Stromal cell of bone marrow (primary cell): ENCODE results near the gene AARSD1.
"Not testable (repeated sequence)": the region's sequence is repeated elsewhere in the genome, so short reads cannot be mapped to it uniquely, and the experiment has no call there.

Experiments
- DNase-seq: peaks from one replicate; pipeline ENCODE4 v3.0.0-alpha.2; 2012; ENCODE audit warnings: low read depth

Gene AARSD1

GRCh38 chr17:42964161-42964932, at the start of gene AARSD1:
Gene AARSD1 (minus strand): TSS chr17:42964454. CDS start chr17:42964440, 14 bp downstream.
- DNase-seq = peak; percentile 84

GRCh38 chr17:43013296-43013695, 49.0 kb upstream of the AARSD1 start:
- no peak for DNase-seq

GRCh38 chr17:43011728-43012472, 47.6 kb upstream of the AARSD1 start:
- no peak for DNase-seq

GRCh38 chr17:43010667-43011308, 46.5 kb upstream of the AARSD1 start:
- no peak for DNase-seq

- peak; percentile 79 for DNase-seq
Measured at GRCh38 chr17:43006639-43007551, 42.6 kb upstream of the AARSD1 start, which contains the start of gene IFI35. Gene IFI35 (plus strand): TSS chr17:43006784. CDS start chr17:43006948, 164 bp downstream.

- DNase-seq = no peak
Measured at GRCh38 chr17:43003542-43004172, 39.4 kb upstream of the AARSD1 start.

- DNase-seq = not testable (repeated sequence)
Measured at GRCh38 chr17:43000894-43001293, 36.6 kb upstream of the AARSD1 start.

- no peak for DNase-seq
Measured at GRCh38 chr17:42999003-42999525, 34.8 kb upstream of the AARSD1 start.

- DNase-seq = peak; percentile 100
Measured at GRCh38 chr17:42997984-42998938, 34.0 kb upstream of the AARSD1 start, which contains the start of gene RPL27. Gene RPL27 (plus strand): TSS chr17:42998419. CDS start chr17:42998751, 332 bp downstream.

- no peak for DNase-seq
Measured at GRCh38 chr17:42997390-42997983, 33.2 kb upstream of the AARSD1 start.

GRCh38 chr17:42993913-42994312, 29.7 kb upstream of the AARSD1 start:
- not testable (repeated sequence) for DNase-seq

- no peak for DNase-seq
Measured at GRCh38 chr17:42992872-42993271, 28.6 kb upstream of the AARSD1 start.

- no peak for DNase-seq
Measured at GRCh38 chr17:42991471-42991870, 27.2 kb upstream of the AARSD1 start.

- DNase-seq = peak; percentile 64
Measured at GRCh38 chr17:42989726-42990652, 25.7 kb upstream of the AARSD1 start.

GRCh38 chr17:42989141-42989540, 24.9 kb upstream of the AARSD1 start:
- DNase-seq = no peak

GRCh38 chr17:42985225-42985624, 21.0 kb upstream of the AARSD1 start:
- DNase-seq = no peak

- DNase-seq = no peak
Measured at GRCh38 chr17:42982266-42982665, 18.0 kb upstream of the AARSD1 start.
